Germinal center (tissue), 1 donor: ENCODE measurements around the gene AHCYL1.

Experiments used
- DNase-seq: peaks from one replicate; pipeline ENCODE4 v3.0.0; 2012; ENCODE audit warnings: mixed read lengths, low spot score

The AHCYL1 gene

GRCh38 chr1:110062612-110063011, 78.0 kb downstream of the AHCYL1 start:
- no peak for DNase-seq

- no peak for DNase-seq
Observed at GRCh38 chr1:110063781-110064180, 79.2 kb downstream of the AHCYL1 start.

- no peak for DNase-seq
Observed at GRCh38 chr1:110064576-110065337, 80.2 kb downstream of the AHCYL1 start.

- DNase-seq, result no peak
Observed at GRCh38 chr1:110065841-110066240, 81.3 kb downstream of the AHCYL1 start.

- DNase-seq, result no peak
Observed at GRCh38 chr1:110067479-110067892, 82.9 kb downstream of the AHCYL1 start.

GRCh38 chr1:110067893-110068645, 83.5 kb downstream of the AHCYL1 start:
- DNase-seq, result no peak

- peak; percentile 47 for DNase-seq
Observed at GRCh38 chr1:110068646-110069403, 84.3 kb downstream of the AHCYL1 start.

GRCh38 chr1:110069404-110070281, 85.1 kb downstream of the AHCYL1 start:
- no peak for DNase-seq

GRCh38 chr1:110070282-110070669, 85.7 kb downstream of the AHCYL1 start:
- DNase-seq, result no peak

- DNase-seq, result no peak
Observed at GRCh38 chr1:110070671-110071242, 86.2 kb downstream of the AHCYL1 start, which contains the start of gene ALX3. ALX3 (minus strand) TSS chr1:110070672; CDS start chr1:110070612, 60 bp downstream.
